H1 (cell line): ENCODE data around the gene PIGZ. TPM values are rescaled to one million over a fixed set of nuclear protein-coding genes. Genes with fewer than 3 reads are reported as not detected.

Experiments used
- CTCF ChIA-PET: fragments of 300-600 bp; sonication (Branson Sonifier 250); formaldehyde crosslinking; loops from one replicate; lab custom pipeline; 2021; ENCODE audit not compliant: partially characterized antibody; lab: Charles Lee
- POLR2A ChIA-PET: fragments of 300-600 bp; sonication (Branson Sonifier 250); formaldehyde crosslinking; loops from one replicate; lab custom pipeline; 2021; ENCODE audit warnings: inconsistent platforms; ENCODE audit not compliant: partially characterized antibody; lab: Charles Lee
- DNase-seq, 2 experiments: peaks; one replicate each; pipeline versions ENCODE4 v3.0.0 to v3.0.0-alpha.2; 2010 to 2022; ENCODE audit warnings: low spot score in 2 of 2, low read depth in 1 of 2, mixed read lengths in 1 of 2
- FAIRE-seq: peaks from 2 replicates; lab custom pipeline; 2011; peaks lifted over from hg19 to GRCh38; lab: Jason Lieb, UNC
- H2AFZ ChIP-seq: 2 replicates; pipeline ENCODE4 v1.8.1; 2012; ENCODE audit warnings: low read length, inconsistent platforms
- H2AK5ac ChIP-seq: 2 replicates; pipeline ENCODE4 v1.6.1; 2013; ENCODE audit warnings: low read depth, low read length
- H2BK120ac ChIP-seq: replicated peaks from 2 replicates; pipeline ENCODE3; 2013; ENCODE audit warnings: low read depth, low read length, inconsistent platforms
- H2BK12ac ChIP-seq: 2 replicates; pipeline ENCODE4 v1.6.1; 2013; ENCODE audit warnings: low read depth, low read length
- H2BK15ac ChIP-seq: 2 replicates; pipeline ENCODE4 v1.6.1; 2013; ENCODE audit warnings: low read length
- H2BK20ac ChIP-seq: 2 replicates; pipeline ENCODE4 v1.6.1; 2013; ENCODE audit warnings: low read length
- H2BK5ac ChIP-seq: 2 replicates; pipeline ENCODE4 v1.6.1; 2013; ENCODE audit warnings: low read depth, low read length
- H3K14ac ChIP-seq: 2 replicates; pipeline ENCODE4 v1.6.1; 2013; ENCODE audit warnings: inconsistent platforms; ENCODE audit not compliant: insufficient read length
- H3K18ac ChIP-seq: 2 replicates; pipeline ENCODE4 v1.6.1; 2013; ENCODE audit warnings: low read length; ENCODE audit errors: extremely low read depth
- H3K23ac ChIP-seq: 2 replicates; pipeline ENCODE4 v1.6.1; 2013; ENCODE audit warnings: inconsistent platforms; ENCODE audit not compliant: insufficient read length
- H3K23me2 ChIP-seq: 2 replicates; pipeline ENCODE4 v1.6.1; 2013; ENCODE audit warnings: low read depth, low read length
- H3K27ac ChIP-seq: 2 replicates; pipeline ENCODE4 v1.6.1; 2011; ENCODE audit warnings: low read depth, low read length, inconsistent platforms
- H3K27me3 ChIP-seq, 4 experiments: replicated peaks in 1 of 4; 1 replicate in 1 of 4; 2 replicates in 3 of 4; pipeline versions ENCODE4 v1.6.1 to v1.8.1; 2011 to 2013; ENCODE audit warnings: low read length in 3 of 4, mild to moderate bottlenecking in 3 of 4, inconsistent platforms in 2 of 4, mixed read lengths in 2 of 4, moderate library complexity in 1 of 4; ENCODE audit not compliant: control insufficient read depth in 3 of 4, insufficient read depth in 3 of 4; ENCODE audit errors: extremely low read depth in 1 of 4
- H3K36me3 ChIP-seq, 4 experiments: 2 replicates each; pipeline versions ENCODE4 v1.6.1 to v1.8.1; 2011 to 2013; ENCODE audit warnings: mild to moderate bottlenecking in 4 of 4, low read length in 3 of 4, moderate library complexity in 2 of 4, control low read depth in 1 of 4, inconsistent platforms in 1 of 4; ENCODE audit not compliant: insufficient read depth in 4 of 4, control insufficient read depth in 2 of 4
- H3K4ac ChIP-seq: replicated peaks from 2 replicates; pipeline ENCODE3; 2013; ENCODE audit warnings: low read length, low read depth, mixed read lengths, inconsistent platforms; ENCODE audit not compliant: insufficient read length
- H3K4me1 ChIP-seq, 4 experiments: replicated peaks in 1 of 4; 1 replicate in 1 of 4; 2 replicates in 3 of 4; pipeline versions ENCODE4 v1.6.1 to v1.8.1; 2011 to 2013; ENCODE audit warnings: low read length in 3 of 4, inconsistent platforms in 2 of 4, mixed read lengths in 1 of 4; ENCODE audit not compliant: insufficient read depth in 4 of 4, control insufficient read depth in 3 of 4
- H3K4me2 ChIP-seq, 2 experiments: 2 replicates each; pipeline versions ENCODE4 v1.6.1 to v1.8.1; 2011 to 2013; ENCODE audit warnings: low read depth in 2 of 2, low read length in 2 of 2, control low read depth in 1 of 2, inconsistent platforms in 1 of 2, mild to moderate bottlenecking in 1 of 2; ENCODE audit not compliant: insufficient read depth in 1 of 2
- H3K4me3 ChIP-seq, 4 experiments: fragments of 200-600, 300-600 bp in 1 of 4; sonication (generic), shearing (Covaris generic), sonication (Bioruptor Twin) in 1 of 4; 2 replicates each; pipeline versions ENCODE4 v1.5.1 to v1.8.1; 2011 to 2016; ENCODE audit warnings: low read length in 4 of 4, low read depth in 3 of 4, control low read depth in 2 of 4, inconsistent platforms in 2 of 4, mild to moderate bottlenecking in 2 of 4, mixed read lengths in 1 of 4, moderate library complexity in 1 of 4; ENCODE audit not compliant: insufficient read depth in 2 of 4; ENCODE audit errors: extremely low read depth in 1 of 4
- H3K56ac ChIP-seq: replicated peaks from 2 replicates; pipeline ENCODE3; 2013; ENCODE audit warnings: low read depth, mild to moderate bottlenecking, mixed read lengths, low read length, inconsistent platforms; ENCODE audit not compliant: insufficient read length
- H3K79me1 ChIP-seq: 2 replicates; pipeline ENCODE4 v1.6.1; 2013; ENCODE audit warnings: low read depth, low read length, control low read depth
- H3K79me2 ChIP-seq, 2 experiments: 2 replicates each; pipeline versions ENCODE4 v1.6.1 to v1.8.1; 2012 to 2013; ENCODE audit warnings: low read length in 2 of 2, mild to moderate bottlenecking in 2 of 2, inconsistent platforms in 1 of 2; ENCODE audit not compliant: insufficient read depth in 2 of 2, control insufficient read depth in 1 of 2
- H3K9ac ChIP-seq, 4 experiments: replicated peaks in 1 of 4; 1 replicate in 1 of 4; 2 replicates in 3 of 4; pipeline versions ENCODE4 v1.6.1 to v1.8.1; 2011 to 2013; ENCODE audit warnings: low read depth in 3 of 4, low read length in 3 of 4, control low read depth in 2 of 4, mild to moderate bottlenecking in 2 of 4, moderate library complexity in 2 of 4, inconsistent platforms in 1 of 4; ENCODE audit errors: extremely low read depth in 1 of 4
- H3K9me3 ChIP-seq, 2 experiments: 2 replicates each; pipeline versions ENCODE4 v1.6.1 to v1.8.1; 2012 to 2013; ENCODE audit warnings: mild to moderate bottlenecking in 2 of 2, moderate library complexity in 2 of 2, control low read depth in 1 of 2, inconsistent platforms in 1 of 2, low read depth in 1 of 2, low read length in 1 of 2, mixed read lengths in 1 of 2; ENCODE audit not compliant: insufficient read depth in 2 of 2
- H4K20me1 ChIP-seq, 2 experiments: replicated peaks in 1 of 2; 2 replicates each; pipeline versions ENCODE3 to v1.8.1; 2011 to 2013; ENCODE audit warnings: inconsistent platforms in 2 of 2, low read length in 2 of 2, mild to moderate bottlenecking in 1 of 2; ENCODE audit not compliant: insufficient read depth in 2 of 2, control insufficient read depth in 1 of 2
- H4K5ac ChIP-seq: 2 replicates; pipeline ENCODE4 v1.6.1; 2013; ENCODE audit warnings: low read length, low read depth, mixed read lengths, inconsistent platforms; ENCODE audit not compliant: insufficient read length
- H4K8ac ChIP-seq: 2 replicates; pipeline ENCODE4 v1.8.0; 2013; ENCODE audit warnings: mild to moderate bottlenecking, moderate library complexity, low read length, inconsistent platforms; ENCODE audit not compliant: insufficient read depth; ENCODE audit errors: extremely low read depth
- H4K91ac ChIP-seq: replicated peaks from 2 replicates; pipeline ENCODE3; 2013; ENCODE audit warnings: low read length, mixed read lengths, inconsistent platforms; ENCODE audit not compliant: insufficient read length
- CTBP2 ChIP-seq: IDR thresholded peaks from 2 replicates; pipeline ENCODE4 v1.7.0; 2011; ENCODE audit warnings: borderline replicate concordance, mild to moderate bottlenecking, moderate library complexity, mixed read lengths, low read length; ENCODE audit not compliant: insufficient read depth, insufficient read length
- MAFK ChIP-seq: IDR thresholded peaks from 2 replicates; pipeline ENCODE4 v1.6.1; 2012; ENCODE audit warnings: low read depth, mild to moderate bottlenecking, improper control_type of control experiment, low read length
- NRF1 ChIP-seq: IDR thresholded peaks from 2 replicates; pipeline ENCODE4 v1.6.1; 2011; ENCODE audit warnings: mild to moderate bottlenecking, low read depth, low read length, improper control_type of control experiment
- RFX5 ChIP-seq: IDR thresholded peaks from 2 replicates; pipeline ENCODE4 v1.6.1; 2011; ENCODE audit warnings: low read depth, low read length, improper control_type of control experiment, borderline replicate concordance
- TAF7 ChIP-seq: optimal IDR thresholded peaks from 2 replicates; pipeline ENCODE3; 2011; ENCODE audit warnings: low read depth, mild to moderate bottlenecking, inconsistent platforms, low read length, moderate library complexity, borderline replicate concordance
- WGBS, 2 experiments: shearing (Covaris generic) in 1 of 2; methylation state at CpG; one replicate each; pipeline versions ENCODE4 v1.1.6 to v1.1.7; 2013 to 2015; ENCODE audit warnings: low lambda C conversion rate in 2 of 2, mixed read lengths in 2 of 2, inconsistent platforms in 1 of 2, low coverage in 1 of 2, missing lambda C conversion rate in 1 of 2; ENCODE audit not compliant: insufficient replicate concordance in 2 of 2, insufficient coverage in 1 of 2, insufficient read length in 1 of 2; ENCODE audit errors: extremely low coverage in 1 of 2, missing lambda C conversion rate in 1 of 2; 5-methylcytosine and 5-hydroxymethylcytosine counted together
- polyA plus RNA-seq, 7 experiments: library from polyadenylated mRNA; depleted of rRNA in 3 of 7; stranded (reverse) in 5 of 7; unstranded in 2 of 7; fragments of >200 nt in 5 of 7; fragments of 200-250 nt in 2 of 7; gene quantifications; 1 replicate in 5 of 7; 2 replicates in 1 of 7; 4 replicates in 1 of 7; pipeline versions ENCODE4 v1.2.1 to v1.2.3, GENCODE V29; 2011 to 2013; ENCODE audit warnings: missing spikeins in 2 of 7, mixed read lengths in 2 of 7
- total RNA-seq: library from RNA; stranded (reverse); fragmentation: NEBNext Ultra II Directional; extraction: Animal tissue kit (Norgen Biotek cat#: 25700); gene quantifications from 2 replicates; pipeline ENCODE4 v1.2.1, GENCODE V29; 2021

Gene PIGZ
- total and polyA plus RNA-seq, 2 of the 8 experiments (the other 6 are each of a cell fraction or from before 2014, with no cell fraction given): 0.32 TPM; not detected in 1

DNA sequence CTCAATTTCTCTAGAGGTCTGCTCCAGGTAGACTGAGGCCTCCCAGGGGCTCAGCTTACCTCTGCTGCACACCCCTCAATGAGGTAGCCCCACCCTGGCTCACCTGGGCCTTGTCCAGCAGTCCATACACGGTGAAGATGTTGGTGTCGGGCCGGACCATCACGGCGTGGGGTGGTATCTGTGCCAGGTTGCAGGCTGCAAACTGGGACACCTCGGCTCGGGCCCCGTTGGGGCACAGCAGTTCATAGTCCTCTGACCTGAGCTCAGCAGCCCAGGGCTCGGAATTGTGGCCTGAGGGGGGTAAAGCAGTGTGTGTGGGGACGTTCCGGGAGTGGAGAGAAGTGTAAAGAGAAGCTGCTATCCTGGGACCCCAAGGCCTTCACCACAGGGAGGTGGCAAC, 37.8 kb upstream of the PIGZ start:
- H3K4me2 ChIP-seq: no peak overlapping the region
- no peaks in the 10 kb centered on the region for H3K9me3 ChIP-seq
- H2BK12ac ChIP-seq: no peak overlapping the region
- H2BK20ac ChIP-seq: no peak overlapping the region
- no peak overlapping the region for H3K27ac ChIP-seq
- DNase-seq (no peak), FAIRE-seq (no peak)
- WGBS, 2 experiments: 90% methylated on average over 11 of the region's 11 CpGs; no CpG with 5 or more reads in 1 of the 2 experiments
- no peak overlapping the region for H4K8ac ChIP-seq
- POLR2A ChIA-PET: interaction anchor here (1.3 to 2.0 kb wide), 4 partner anchors 13 to 24 kb away, joined by 3 to 5 read pairs (median 4); no protein-coding TSS in a partner anchor
- H3K4me3 ChIP-seq: no peak overlapping the region
- H3K36me3 ChIP-seq: no peaks in the 10 kb centered on the region
- no peak overlapping the region for H4K5ac ChIP-seq
- H2AFZ ChIP-seq: no peak overlapping the region
- H4K91ac ChIP-seq: no peak overlapping the region
- no peak overlapping the region for H2AK5ac ChIP-seq
- no peak overlapping the region for H2BK120ac ChIP-seq
- H2BK5ac ChIP-seq: no peak overlapping the region
- H4K20me1 ChIP-seq: no peaks in the 10 kb centered on the region
- H3K18ac ChIP-seq: no peak overlapping the region
- peaks cover 0 to 17% (median 17%) of the 10 kb centered on the region in 4 experiments; a peak in 6 of 7 replicates for H3K27me3 ChIP-seq
- H3K14ac ChIP-seq: no peak overlapping the region
- no peak for TF ChIP-seq MAFK
- TF ChIP-seq TAF7: no peak
- no peak for TF ChIP-seq RFX5
- TF ChIP-seq NRF1: no peak
- no peak for TF ChIP-seq CTBP2
- TF ChIP-seq, all 59 proteins: peak for 0
- Histone ChIP-seq H2BK15ac (no peak overlapping the region), H3K79me2 (no peaks in the 10 kb centered on the region), H3K23ac (no peak overlapping the region), H3K9ac (no peak overlapping the region), H3K23me2 (peaks cover 6% of the 10 kb centered on the region), H3K4ac (no peak overlapping the region), H3K79me1 (no peaks in the 10 kb centered on the region), H3K56ac (no peak overlapping the region), H3K4me1 (peaks cover 3 to 10% (median 6%) of the 10 kb centered on the region in 4 experiments)
- CTCF ChIA-PET: interaction anchor here (0.8 to 19.7 kb wide), 3 partner anchors 18 to 506 kb away, joined by 3 to 245 read pairs (median 3); partner anchors contain the start of gene MELTF
